ENCODE data around the gene CDH13.

Gene CDH13

DNA sequence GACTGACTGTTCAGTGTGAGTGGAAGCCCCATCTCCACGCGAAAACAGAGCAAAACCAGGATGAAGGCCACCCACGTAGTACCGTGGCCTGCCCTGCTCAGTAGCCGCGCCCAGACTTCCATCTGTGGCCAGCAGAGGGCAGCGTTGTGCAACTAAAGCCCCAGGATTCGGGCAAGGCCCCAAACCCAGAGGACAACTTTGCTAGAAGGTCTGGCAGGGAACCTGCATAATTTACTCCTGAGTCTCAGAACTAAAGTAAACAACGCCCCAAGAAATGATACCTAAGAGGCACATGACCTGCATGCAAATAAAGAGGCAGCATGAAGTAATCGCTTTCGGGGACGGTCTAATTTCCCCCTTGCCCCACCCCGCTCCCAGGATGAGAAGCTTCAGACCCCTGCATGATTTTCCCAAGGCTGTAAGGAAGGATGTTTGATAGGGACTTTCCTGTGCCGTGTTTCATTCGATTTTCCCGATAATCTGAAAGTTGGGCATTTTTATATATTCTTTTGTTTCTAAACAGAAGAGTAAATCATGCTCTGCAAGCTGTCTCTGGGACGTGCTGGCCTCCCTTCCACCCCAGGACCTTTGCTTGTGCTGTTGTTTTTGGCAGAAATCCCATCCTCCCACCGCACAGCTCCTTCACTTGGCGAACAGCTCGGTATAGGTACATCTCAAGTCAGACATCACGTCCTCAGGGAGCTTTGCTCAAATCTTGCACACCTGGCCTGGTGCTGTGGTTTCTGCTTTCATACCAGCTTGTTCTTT is 1199.6 kb downstream of the CDH13 start:
- TF ChIP-seq, protein P1, sequence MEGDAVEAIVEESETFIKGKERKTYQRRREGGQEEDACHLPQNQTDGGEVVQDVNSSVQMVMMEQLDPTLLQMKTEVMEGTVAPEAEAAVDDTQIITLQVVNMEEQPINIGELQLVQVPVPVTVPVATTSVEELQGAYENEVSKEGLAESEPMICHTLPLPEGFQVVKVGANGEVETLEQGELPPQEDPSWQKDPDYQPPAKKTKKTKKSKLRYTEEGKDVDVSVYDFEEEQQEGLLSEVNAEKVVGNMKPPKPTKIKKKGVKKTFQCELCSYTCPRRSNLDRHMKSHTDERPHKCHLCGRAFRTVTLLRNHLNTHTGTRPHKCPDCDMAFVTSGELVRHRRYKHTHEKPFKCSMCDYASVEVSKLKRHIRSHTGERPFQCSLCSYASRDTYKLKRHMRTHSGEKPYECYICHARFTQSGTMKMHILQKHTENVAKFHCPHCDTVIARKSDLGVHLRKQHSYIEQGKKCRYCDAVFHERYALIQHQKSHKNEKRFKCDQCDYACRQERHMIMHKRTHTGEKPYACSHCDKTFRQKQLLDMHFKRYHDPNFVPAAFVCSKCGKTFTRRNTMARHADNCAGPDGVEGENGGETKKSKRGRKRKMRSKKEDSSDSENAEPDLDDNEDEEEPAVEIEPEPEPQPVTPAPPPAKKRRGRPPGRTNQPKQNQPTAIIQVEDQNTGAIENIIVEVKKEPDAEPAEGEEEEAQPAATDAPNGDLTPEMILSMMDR (IDR thresholded peaks at IDR 0.05): peak; percentile 86 to 89
- Histone ChIP-seq H3K36me3 (no peaks in the 10 kb centered on the region), H3K4me3 (no peak overlapping the region), H3K27me3 (no peaks in the 10 kb centered on the region), H3K27ac (no peak overlapping the region), H3K4me1 (peaks cover 0 to 3% (median 0%) of the 10 kb centered on the region in 4 donors), H3K9me3 (no peaks in the 10 kb centered on the region)
- peak; percentile 80 to 86 for DNase-seq
- intact Hi-C loops (cut with DNase I; ENCODE audit: low total_unique reads): loop anchor here (10.0 kb wide), 2 partner anchors 48 to 238 kb away; no protein-coding TSS in a partner anchor

GRCh38 chr16:83830091-83830768 is 1203.5 kb downstream of the CDH13 start:
- H3K4me3 ChIP-seq: no peak overlapping the region
- H3K36me3 ChIP-seq: no peaks in the 10 kb centered on the region
- no peak for DNase-seq
- no peaks in the 10 kb centered on the region for H3K27me3 ChIP-seq
- H3K4me1 ChIP-seq: peaks cover 0 to 3% (median 0%) of the 10 kb centered on the region in 4 donors
- TF ChIP-seq, protein P1 (IDR thresholded peaks at IDR 0.05): no peak
- no peaks in the 10 kb centered on the region for H3K9me3 ChIP-seq
- no peak overlapping the region for H3K27ac ChIP-seq
- intact Hi-C loops (cut with DNase I; ENCODE audit: low total_unique reads): loop anchor here (2.0 kb wide), 1 partner anchor 57 kb away; no protein-coding TSS in a partner anchor

- intact Hi-C loops (cut with DNase I; ENCODE audit: low total_unique reads): loop anchor here (2.0 kb wide), 1 partner anchor 58 kb away; no protein-coding TSS in a partner anchor
- TF ChIP-seq, protein P1 (IDR thresholded peaks at IDR 0.05): no peak
- H3K27me3 ChIP-seq: no peaks in the 10 kb centered on the region
- H3K4me1 ChIP-seq: peaks cover 0 to 3% (median 0%) of the 10 kb centered on the region in 4 donors
- no peak overlapping the region for H3K4me3 ChIP-seq
- no peaks in the 10 kb centered on the region for H3K9me3 ChIP-seq
- no peaks in the 10 kb centered on the region for H3K36me3 ChIP-seq
- H3K27ac ChIP-seq: no peak overlapping the region
- no peak for DNase-seq
Observed at GRCh38 chr16:83830769-83831455, 1204.1 kb downstream of the CDH13 start.

GRCh38 chr16:83831456-83831987 is 1204.8 kb downstream of the CDH13 start:
- no peak overlapping the region for H3K27ac ChIP-seq
- H3K4me1 ChIP-seq: no peaks in the 10 kb centered on the region
- H3K27me3 ChIP-seq: no peaks in the 10 kb centered on the region
- no peaks in the 10 kb centered on the region for H3K36me3 ChIP-seq
- no peaks in the 10 kb centered on the region for H3K9me3 ChIP-seq
- no peak overlapping the region for H3K4me3 ChIP-seq
- no peak for DNase-seq
- intact Hi-C loops (cut with DNase I; ENCODE audit: low total_unique reads): loop anchor here (2.0 kb wide), 1 partner anchor 59 kb away; no protein-coding TSS in a partner anchor
- TF ChIP-seq, protein P1 (IDR thresholded peaks at IDR 0.05): no peak

DNA sequence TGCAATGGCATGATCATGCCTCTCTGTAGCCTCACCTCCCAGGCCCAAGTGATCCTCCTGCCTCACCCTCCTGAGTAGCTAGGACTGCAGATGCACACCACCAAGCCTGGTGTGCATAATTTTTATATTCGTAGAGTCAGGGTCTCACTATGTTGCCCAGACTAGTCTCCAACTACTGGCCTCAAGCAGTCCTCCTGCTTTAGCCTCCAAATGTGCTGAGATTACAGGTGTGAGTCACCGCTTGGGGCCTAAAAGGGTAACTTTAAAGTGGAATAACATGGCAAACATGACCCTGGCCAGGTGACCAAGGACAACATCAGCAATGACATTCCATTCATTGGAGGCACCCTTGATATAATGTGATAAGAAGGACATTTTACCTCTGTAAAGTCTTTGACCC is 1207.2 kb downstream of the CDH13 start:
- TF ChIP-seq, protein P1 (IDR thresholded peaks at IDR 0.05): no peak
- Histone ChIP-seq H3K4me1 (no peaks in the 10 kb centered on the region), H3K9me3 (no peaks in the 10 kb centered on the region), H3K4me3 (no peak overlapping the region), H3K36me3 (no peaks in the 10 kb centered on the region), H3K27ac (no peak overlapping the region), H3K27me3 (no peaks in the 10 kb centered on the region)
- no peak for DNase-seq
- intact Hi-C loops (cut with DNase I; ENCODE audit: low total_unique reads): no loop called here

Measured in tibial artery (tissue), 4 donors.